Thyroid gland (tissue), 4 donors: Measurements from ENCODE around the gene ACTL10. TPM values are rescaled to one million over a fixed set of nuclear protein-coding genes. Genes with fewer than 3 reads are reported as not detected.

ENCODE experiments used
- DNase-seq, 2 donors: peaks; one replicate each; pipeline ENCODE4 v3.0.0-alpha.2; 2019
- H3K27ac ChIP-seq, 3 donors: fragments of 200-600 bp; sonication (generic); 1 replicate in 2 of 3; 2 replicates in 1 of 3; pipeline ENCODE4 v1.5.1; 2016 to 2019; ENCODE audit warnings: mild to moderate bottlenecking in 1 of 3, moderate library complexity in 1 of 3
- H3K27me3 ChIP-seq: fragments of 200-600 bp; sonication (generic); one replicate; pipeline ENCODE4 v1.5.1; 2019
- H3K36me3 ChIP-seq, 2 donors: fragments of 200-600 bp; sonication (generic); one replicate each; pipeline ENCODE4 v1.5.1; 2016 to 2019
- H3K4me1 ChIP-seq, 2 donors: fragments of 200-600 bp; sonication (generic); one replicate each; pipeline ENCODE4 v1.5.1; 2017 to 2019
- H3K4me3 ChIP-seq, 3 donors: fragments of 200-600 bp; sonication (generic); replicated peaks in 1 of 3; 1 replicate in 2 of 3; 2 replicates in 1 of 3; pipeline ENCODE4 v1.5.1; 2016; ENCODE audit warnings: mild to moderate bottlenecking in 1 of 3
- H3K9me3 ChIP-seq: fragments of 200-600 bp; sonication (generic); one replicate; pipeline ENCODE4 v1.5.1; 2017
- CTCF ChIP-seq, 6 experiments: fragments of 200-600 bp in 3 of 6; fragments of 450-650 bp in 3 of 6; sonication (generic) in 3 of 6; IDR thresholded peaks; one replicate each; pipeline ENCODE4 v1.5.1; 2016 to 2019; ENCODE audit warnings: antibody characterized with exemption in 6 of 6, mild to moderate bottlenecking in 2 of 6, inconsistent platforms in 1 of 6, moderate library complexity in 1 of 6
- POLR2A ChIP-seq, 2 donors: fragments of 450-650 bp; IDR thresholded peaks; one replicate each; pipeline ENCODE4 v1.6.1; 2017; ENCODE audit warnings: antibody characterized with exemption in 2 of 2, mild to moderate bottlenecking in 2 of 2, moderate library complexity in 1 of 2
- WGBS, 2 donors: methylation state at CpG; one replicate each; pipeline ENCODE4 v1.1.5; 2017; 5-methylcytosine and 5-hydroxymethylcytosine counted together
- intact Hi-C: fragments of 100-400 bp; cut with DNase I; formaldehyde crosslinking; loops from one replicate; pipeline ENCODE4 v1.15.1; 2023
- total RNA-seq, 4 donors: library from RNA; depleted of rRNA; stranded (reverse); fragments of >200 nt; gene quantifications; one replicate each; pipeline ENCODE4 v1.2.3, GENCODE V29; 2016

Gene ACTL10
- total RNA-seq, 4 donors from 2014 or later = 2.1 to 3.9 (median 2.6) TPM

DNA sequence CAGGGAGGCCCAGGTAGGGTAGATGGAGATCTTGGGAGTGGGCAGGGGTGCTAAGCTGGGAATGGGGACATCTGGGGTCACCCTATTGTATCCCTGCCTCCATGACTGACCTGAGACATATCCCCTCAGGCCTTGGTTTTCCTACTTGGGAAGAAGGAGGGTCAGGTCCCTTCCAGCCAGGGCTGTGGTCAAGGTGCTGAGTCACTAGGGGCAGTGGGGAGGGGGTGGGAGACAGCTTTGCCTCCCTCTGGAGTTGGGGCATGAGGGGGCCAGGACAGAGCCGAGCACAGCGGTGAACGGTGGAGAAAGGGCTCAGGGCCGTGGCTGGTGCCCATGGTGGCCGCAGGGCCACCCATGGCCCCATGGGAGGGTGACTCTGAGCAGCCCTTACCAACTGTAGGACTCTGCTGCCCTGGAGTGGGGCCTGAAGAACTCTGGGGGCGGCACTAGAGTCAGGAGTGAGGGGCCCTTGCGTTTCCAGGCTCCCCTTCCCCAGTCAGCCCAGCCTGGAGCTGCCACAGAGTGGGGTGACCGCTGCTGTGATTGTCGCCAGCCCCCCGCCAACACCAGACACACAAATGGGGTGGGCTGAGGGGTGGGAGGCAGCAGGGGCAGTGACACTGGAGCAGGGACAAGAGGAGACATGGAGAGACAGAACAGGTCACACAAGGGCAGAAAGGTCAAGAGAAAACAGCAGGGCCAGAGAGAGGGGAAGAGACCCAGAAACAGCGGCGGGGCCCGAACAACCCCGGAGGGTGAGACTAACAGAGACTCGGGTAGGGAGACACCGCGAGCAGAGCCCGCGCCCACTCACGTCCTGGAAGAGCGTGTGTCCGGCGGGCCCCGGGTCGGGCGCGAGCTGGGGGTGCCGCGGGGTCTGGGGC is 6.9 kb downstream of the ACTL10 start:
- no peaks in the 10 kb centered on the region for H3K27me3 ChIP-seq
- intact Hi-C loops = loop anchor here (5.0 to 10.0 kb wide), 2 partner anchors 216 to 441 kb away; partner anchors contain the start of gene EIF2S2
- H3K4me1 ChIP-seq = peaks cover 17 to 33% of the 10 kb centered on the region in 2 donors
- no peaks in the 10 kb centered on the region for H3K9me3 ChIP-seq
- peak overlapping the region; percentile 51 to 76 (median 72) for H3K4me3 ChIP-seq
- no peaks in the 10 kb centered on the region for H3K36me3 ChIP-seq
- H3K27ac ChIP-seq = peak overlapping the region; percentile 81 to 85 (median 84)
- DNase-seq = no peak
- WGBS, 2 donors = 7 to 18% methylated on average over 13 to 19 of the region's 29 CpGs
- no peak for TF ChIP-seq POLR2A (IDR thresholded peaks at IDR 0.05)
- TF ChIP-seq CTCF (IDR thresholded peaks at IDR 0.05) = no peak

DNA sequence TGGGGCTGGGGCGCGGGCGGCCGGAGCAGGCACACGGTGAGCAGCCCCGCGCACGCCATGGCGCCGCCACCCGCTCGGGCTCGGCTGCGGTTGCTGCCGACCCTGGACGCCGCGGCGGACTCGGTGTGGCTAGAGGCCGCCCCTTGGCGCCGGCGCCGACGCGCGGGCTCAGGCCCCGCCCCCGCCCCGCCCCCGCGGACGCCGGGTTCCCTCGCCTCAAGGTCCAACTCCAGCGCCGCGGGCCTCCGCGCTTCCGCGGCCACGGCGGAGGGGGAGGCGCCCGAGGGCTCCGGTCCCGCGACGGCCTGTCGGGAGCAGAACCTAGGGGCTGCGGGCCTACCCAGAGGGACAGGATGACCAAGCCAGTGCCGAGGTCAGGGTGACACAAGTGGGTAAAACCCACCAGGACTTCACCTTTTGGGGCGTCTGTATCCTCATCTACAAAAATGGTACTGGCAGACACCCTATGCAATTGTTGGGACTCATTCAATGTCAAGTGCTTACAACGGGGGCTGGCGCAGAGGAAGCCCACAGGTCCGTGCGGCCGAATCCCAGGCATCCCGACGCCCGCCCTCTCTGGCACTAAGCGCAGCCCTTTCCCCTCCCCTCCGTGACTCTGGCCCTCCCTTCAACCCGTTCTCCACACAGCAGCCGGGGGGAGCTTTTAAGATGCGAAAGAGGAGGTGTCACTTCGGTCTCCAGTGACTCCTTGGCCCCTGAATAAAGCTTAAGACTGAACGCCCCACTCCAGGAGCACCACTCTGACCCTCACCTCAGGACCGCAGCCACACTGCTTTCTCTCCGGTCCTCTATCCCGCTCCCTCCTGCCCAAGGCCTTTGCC is 7.8 kb downstream of the ACTL10 start, which contains the start of gene NECAB3:
TSS of gene NECAB3 (minus strand) at position 135 of the 842 bp plus-strand sequence. CDS start at position 59, 76 bp downstream.
- peaks cover 17 to 30% of the 10 kb centered on the region in 2 donors for H3K4me1 ChIP-seq
- peak; percentile 84 to 88 for DNase-seq
- TF ChIP-seq CTCF (IDR thresholded peaks at IDR 0.05) = no peak
- TF ChIP-seq POLR2A (IDR thresholded peaks at IDR 0.05) = peak; percentile 20 to 85
- no peaks in the 10 kb centered on the region for H3K27me3 ChIP-seq
- intact Hi-C loops = loop anchor here (5.0 to 10.0 kb wide), 2 partner anchors 217 to 440 kb away; partner anchors contain the start of gene EIF2S2
- H3K27ac ChIP-seq = peak within 1 kb of the TSS; percentile 81 to 85 (median 84)
- no peaks in the 10 kb centered on the region for H3K9me3 ChIP-seq
- 12% methylated on average over 17 to 18 of the region's 73 CpGs for WGBS, 2 donors
- H3K36me3 ChIP-seq = no peaks in the 10 kb centered on the region
- H3K4me3 ChIP-seq = peak within 1 kb of the TSS; percentile 51 to 76 (median 72)

GRCh38 chr20:33675136-33675959 is 8.6 kb downstream of the ACTL10 start:
- H3K9me3 ChIP-seq = no peaks in the 10 kb centered on the region
- TF ChIP-seq CTCF (IDR thresholded peaks at IDR 0.05) (no peak), POLR2A (IDR thresholded peaks at IDR 0.05) (peak in 1 of 2 donors; percentile 7)
- no peak overlapping the region for H3K4me3 ChIP-seq
- H3K27me3 ChIP-seq = no peaks in the 10 kb centered on the region
- intact Hi-C loops = loop anchor here (10.0 kb wide), 1 partner anchor 439 kb away; the partner anchor contains the start of gene EIF2S2
- H3K4me1 ChIP-seq = peaks cover 17 to 22% of the 10 kb centered on the region in 2 donors
- DNase-seq = no peak
- WGBS, 2 donors = 42 to 43% methylated on average over 16 of the region's 16 CpGs
- peak overlapping the region; percentile 80 to 83 (median 81) for H3K27ac ChIP-seq
- H3K36me3 ChIP-seq = no peaks in the 10 kb centered on the region

DNA sequence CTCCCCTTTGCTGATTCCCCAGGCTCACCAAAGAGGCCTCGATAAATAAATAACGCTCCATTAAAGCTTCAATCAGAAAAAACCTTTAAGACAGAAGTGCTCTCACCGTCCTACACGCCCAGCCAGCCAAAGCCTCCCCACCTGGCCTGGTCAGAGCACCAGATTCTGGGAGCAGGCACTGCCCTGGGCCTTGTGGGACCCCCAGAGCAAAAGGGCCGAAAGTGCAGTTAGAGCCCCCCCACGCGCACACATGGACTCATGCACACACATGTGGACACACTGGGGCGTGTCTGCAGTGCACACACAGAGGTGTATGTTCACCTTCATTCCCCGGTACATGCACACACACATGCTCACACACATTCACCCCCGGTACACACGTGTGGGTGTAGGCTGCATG is 9.4 kb downstream of the ACTL10 start:
- H3K4me1 ChIP-seq = peaks cover 17 to 22% of the 10 kb centered on the region in 2 donors

More for the DNA sequence above, 9.4 kb downstream of the ACTL10 start:
- Histone ChIP-seq H3K4me3 (no peak overlapping the region), H3K36me3 (no peaks in the 10 kb centered on the region), H3K9me3 (no peaks in the 10 kb centered on the region), H3K27ac (peak overlapping the region; percentile 80 to 83 (median 81)), H3K27me3 (no peaks in the 10 kb centered on the region)
- no peak for TF ChIP-seq POLR2A (IDR thresholded peaks at IDR 0.05)
- DNase-seq = no peak
- WGBS, 2 donors = 93 to 95% methylated on average over 8 to 11 of the region's 11 CpGs
- intact Hi-C loops = loop anchor here (10.0 kb wide), 1 partner anchor 439 kb away; the partner anchor contains the start of gene EIF2S2
